ENCODE data around the gene SLC6A13. TPM values are rescaled to one million over a fixed set of nuclear protein-coding genes. Genes with fewer than 3 reads are reported as not detected.

SLC6A13 gene
- total and polyA plus RNA-seq, 2 of the 13 experiments (the other 11 are each of a cell fraction or from before 2014, with no cell fraction given): 0.05 to 0.15 TPM

DNA sequence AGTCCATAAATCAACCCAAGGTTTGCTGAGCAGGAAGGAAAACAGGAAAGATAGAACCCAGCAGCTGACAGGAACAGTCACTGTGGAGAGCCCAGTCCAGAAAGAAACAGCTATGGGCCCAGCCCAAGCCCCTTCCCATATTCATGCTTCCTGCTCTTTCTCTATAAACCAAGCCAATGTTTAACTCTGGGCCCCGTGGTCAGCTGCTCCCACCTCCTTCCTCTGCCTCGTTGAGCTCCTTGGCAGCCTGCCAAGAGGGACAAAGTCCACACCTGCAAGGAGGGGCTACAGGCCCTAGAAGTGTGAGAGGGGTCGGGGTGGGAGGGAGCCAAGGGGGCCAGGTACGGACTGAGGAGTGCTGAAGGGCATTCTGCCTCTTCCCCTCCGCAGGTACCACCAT, 10.0 kb downstream of the SLC6A13 start (continued):
- no peak for TF ChIP-seq ZNF282 (IDR thresholded peaks at IDR 0.05; ENCODE audit: partially characterized antibody)
- TF ChIP-seq MAFG (CRISPR knock-in tag; IDR thresholded peaks at IDR 0.05): no peak
- no peak for TF ChIP-seq ZSCAN25 (CRISPR knock-in tag; IDR thresholded peaks at IDR 0.05)
- TF ChIP-seq, protein P1, sequence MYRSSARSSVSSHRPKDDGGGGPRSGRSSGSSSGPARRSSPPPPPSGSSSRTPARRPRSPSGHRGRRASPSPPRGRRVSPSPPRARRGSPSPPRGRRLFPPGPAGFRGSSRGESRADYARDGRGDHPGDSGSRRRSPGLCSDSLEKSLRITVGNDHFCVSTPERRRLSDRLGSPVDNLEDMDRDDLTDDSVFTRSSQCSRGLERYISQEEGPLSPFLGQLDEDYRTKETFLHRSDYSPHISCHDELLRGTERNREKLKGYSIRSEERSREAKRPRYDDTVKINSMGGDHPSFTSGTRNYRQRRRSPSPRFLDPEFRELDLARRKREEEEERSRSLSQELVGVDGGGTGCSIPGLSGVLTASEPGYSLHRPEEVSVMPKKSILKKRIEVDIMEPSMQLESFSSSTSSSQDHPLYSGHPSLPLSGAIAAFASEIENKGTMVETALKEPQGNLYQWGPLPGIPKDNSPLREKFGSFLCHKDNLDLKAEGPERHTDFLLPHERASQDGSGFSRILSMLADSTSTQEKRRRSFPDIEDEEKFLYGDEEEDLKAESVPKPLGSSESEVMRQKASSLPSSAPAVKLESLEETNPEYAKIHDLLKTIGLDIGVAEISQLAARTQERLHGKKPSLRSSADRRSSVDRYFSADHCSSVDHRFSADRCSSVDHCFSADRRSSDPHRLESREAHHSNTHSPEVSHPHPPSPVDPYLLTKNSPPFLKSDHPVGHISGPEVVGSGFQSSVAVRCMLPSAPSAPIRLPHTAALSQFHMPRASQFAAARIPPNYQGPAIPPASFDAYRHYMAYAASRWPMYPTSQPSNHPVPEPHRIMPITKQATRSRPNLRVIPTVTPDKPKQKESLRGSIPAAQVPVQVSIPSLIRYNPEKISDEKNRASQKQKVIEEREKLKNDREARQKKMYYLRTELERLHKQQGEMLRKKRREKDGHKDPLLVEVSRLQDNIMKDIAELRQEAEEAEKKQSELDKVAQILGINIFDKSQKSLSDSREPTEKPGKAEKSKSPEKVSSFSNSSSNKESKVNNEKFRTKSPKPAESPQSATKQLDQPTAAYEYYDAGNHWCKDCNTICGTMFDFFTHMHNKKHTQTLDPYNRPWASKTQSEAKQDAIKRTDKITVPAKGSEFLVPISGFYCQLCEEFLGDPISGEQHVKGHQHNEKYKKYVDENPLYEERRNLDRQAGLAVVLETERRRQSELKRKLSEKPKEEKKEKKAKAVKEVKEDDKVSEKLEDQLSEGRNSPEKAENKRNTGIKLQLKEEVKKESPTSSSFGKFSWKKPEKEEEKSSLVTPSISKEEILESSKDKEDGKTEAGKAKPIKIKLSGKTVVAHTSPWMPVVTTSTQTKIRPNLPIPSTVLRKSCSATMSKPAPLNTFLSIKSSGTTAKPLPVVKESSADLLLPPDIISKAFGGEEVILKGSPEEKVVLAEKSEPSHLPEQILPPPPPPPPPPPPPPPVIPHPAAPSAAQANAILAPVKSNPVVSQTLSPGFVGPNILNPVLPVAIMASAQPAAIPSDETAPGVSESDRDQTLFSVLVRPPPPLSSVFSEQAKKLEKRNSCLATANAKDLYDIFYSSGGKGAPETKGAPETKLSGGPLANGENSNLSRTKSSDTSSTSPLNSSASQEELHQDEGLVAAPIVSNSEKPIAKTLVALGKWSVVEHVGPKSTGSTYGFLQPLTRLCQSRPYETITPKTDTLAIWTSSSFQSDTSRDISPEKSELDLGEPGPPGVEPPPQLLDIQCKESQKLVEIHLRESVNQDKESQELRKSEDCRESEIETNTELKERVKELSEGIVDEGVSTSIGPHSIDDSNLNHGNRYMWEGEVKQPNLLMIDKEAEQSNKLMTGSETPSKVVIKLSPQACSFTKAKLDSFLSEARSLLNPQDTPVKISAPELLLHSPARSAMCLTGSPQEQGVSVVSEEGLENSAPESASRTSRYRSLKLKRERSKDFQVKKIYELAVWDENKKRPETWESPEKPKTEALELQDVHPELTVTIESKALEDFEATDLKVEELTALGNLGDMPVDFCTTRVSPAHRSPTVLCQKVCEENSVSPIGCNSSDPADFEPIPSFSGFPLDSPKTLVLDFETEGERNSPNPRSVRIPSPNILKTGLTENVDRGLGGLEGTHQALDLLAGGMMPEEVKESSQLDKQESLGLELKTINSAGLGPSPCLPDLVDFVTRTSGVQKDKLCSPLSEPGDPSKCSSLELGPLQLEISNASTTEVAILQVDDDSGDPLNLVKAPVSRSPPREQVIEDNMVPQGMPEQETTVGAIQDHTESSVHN (CRISPR knock-in tag; IDR thresholded peaks at IDR 0.05): no peak
- TF ChIP-seq HNF4A (CRISPR knock-in tag; IDR thresholded peaks at IDR 0.05): peak; percentile 53
- 0 out of 2 replicates have a peak, but pooled peaks have one; percentile 34 for TF ChIP-seq HNF4G (IDR thresholded peaks at IDR 0.05; ENCODE audit: borderline replicate concordance, low read depth, low read length)
- no peak for TF ChIP-seq HNF4G (CRISPR knock-in tag; IDR thresholded peaks at IDR 0.05; ENCODE audit: borderline replicate concordance, low read depth)
- TF ChIP-seq EHMT2 (IDR thresholded peaks at IDR 0.05; ENCODE audit: borderline replicate concordance, low read depth, low read length): no peak
- no peak for TF ChIP-seq ZNF773 (CRISPR knock-in tag; IDR thresholded peaks at IDR 0.05; ENCODE audit: borderline replicate concordance)
- no peak for TF ChIP-seq ZNF883 (CRISPR knock-in tag; IDR thresholded peaks at IDR 0.05; ENCODE audit: not compliant biosample characterization)
- TF ChIP-seq ZNF264 (CRISPR knock-in tag; IDR thresholded peaks at IDR 0.05): no peak
- TF ChIP-seq YEATS2 (CRISPR knock-in tag; IDR thresholded peaks at IDR 0.05; ENCODE audit: borderline replicate concordance): no peak
